ENCODE measurements around the gene CIART. TPM values are rescaled to one million over a fixed set of nuclear protein-coding genes. Genes with fewer than 3 reads are reported as not detected.

Gene CIART
- total RNA-seq, 1 experiment from 2014 or later: 3.4 TPM

- Histone ChIP-seq H3K27me3 (ENCODE audit: control insufficient read depth, insufficient read depth, low read length) (no peaks in the 10 kb centered on the region), H3K4me1 (ENCODE audit: control insufficient read depth, insufficient read depth, low read length) (peaks cover 17% of the 10 kb centered on the region), H3K36me3 (ENCODE audit: control insufficient read depth, insufficient read depth, low read length) (peaks cover 8% of the 10 kb centered on the region; the same call in 1 of the 2 replicates), H3K4me3 (ENCODE audit: low read depth in 2 of 2, low read length in 2 of 2) (peak overlapping the region; percentile 78 to 90), H3K9me3 (ENCODE audit: control insufficient read depth, insufficient read depth, low read depth, low read length) (no peaks in the 10 kb centered on the region), H3K27ac (ENCODE audit: low read length) (peak overlapping the region; percentile 92)
- no peak for TF ChIP-seq POLR2AphosphoS5 (IDR thresholded peaks at IDR 0.05; ENCODE audit: low read depth, low read length)
- TF ChIP-seq CTCF (IDR thresholded peaks at IDR 0.05): no peak
- TF ChIP-seq SIN3A (IDR thresholded peaks at IDR 0.05; ENCODE audit: borderline replicate concordance, insufficient read depth, low read depth, low read length): no peak
- no peak for TF ChIP-seq REST (IDR thresholded peaks at IDR 0.05; ENCODE audit: insufficient read depth in 1 of 2, low read depth in 2 of 2, low read length in 1 of 2)
- TF ChIP-seq TCF7L2 (IDR thresholded peaks at IDR 0.05; ENCODE audit: low read depth, low read length): no peak
- no peak for ATAC-seq
- DNase-seq (ENCODE audit: low read depth, low spot score): no peak
- ChIA-PET CTCF (no interaction called here), POLR2A (interaction anchor here (0.6 kb wide), 1 partner anchor 40 kb away, joined by 4 read pairs; no protein-coding TSS in a partner anchor)
- intact Hi-C loops (cut with micrococcal nuclease; ENCODE audit: unreplicated experiment): no loop called here
- no TSS peak for BruUV-seq (replicated peaks)
- in situ Hi-C loops (cut with HindIII; ENCODE audit: low pct_unique_long_range_greater_than_20kb, low sequenced_read_pairs): no loop called here
These were observed 48.1 kb upstream of the CIART start for GRCh38 chr1:150234309-150234565.

GRCh38 chr1:150234566-150235293, 47.6 kb upstream of the CIART start:
- in situ Hi-C loops (cut with HindIII; ENCODE audit: low pct_unique_long_range_greater_than_20kb, low sequenced_read_pairs): no loop called here
- ATAC-seq: peak; percentile 84

More at GRCh38 chr1:150234566-150235293, 47.6 kb upstream of the CIART start:
- no peaks in the 10 kb centered on the region for H3K9me3 ChIP-seq (ENCODE audit: control insufficient read depth, insufficient read depth, low read depth, low read length)
- H3K4me3 ChIP-seq (ENCODE audit: low read depth in 2 of 2, low read length in 2 of 2): peak overlapping the region; percentile 78 to 90
- peaks cover 8% of the 10 kb centered on the region; the same call in 1 of the 2 replicates for H3K36me3 ChIP-seq (ENCODE audit: control insufficient read depth, insufficient read depth, low read length)
- H3K27me3 ChIP-seq (ENCODE audit: control insufficient read depth, insufficient read depth, low read length): no peaks in the 10 kb centered on the region
- DNase-seq (ENCODE audit: low read depth, low spot score): peak; percentile 56
- CTCF ChIA-PET: no interaction called here
- BruUV-seq (replicated peaks): TSS peak; percentile 99
- TF ChIP-seq REST (IDR thresholded peaks at IDR 0.05; ENCODE audit: insufficient read depth in 1 of 2, low read depth in 2 of 2, low read length in 1 of 2): no peak
- no peak for TF ChIP-seq SIN3A (IDR thresholded peaks at IDR 0.05; ENCODE audit: borderline replicate concordance, insufficient read depth, low read depth, low read length)
- peak; percentile 75 for TF ChIP-seq POLR2AphosphoS5 (IDR thresholded peaks at IDR 0.05; ENCODE audit: low read depth, low read length)
- no peak for TF ChIP-seq TCF7L2 (IDR thresholded peaks at IDR 0.05; ENCODE audit: low read depth, low read length)
- H3K4me1 ChIP-seq (ENCODE audit: control insufficient read depth, insufficient read depth, low read length): peaks cover 17% of the 10 kb centered on the region
- peak overlapping the region; percentile 92 for H3K27ac ChIP-seq (ENCODE audit: low read length)
- intact Hi-C loops (cut with micrococcal nuclease; ENCODE audit: unreplicated experiment): no loop called here
- POLR2A ChIA-PET: interaction anchor here (0.6 kb wide), 1 partner anchor 41 kb away, joined by 4 read pairs; no protein-coding TSS in a partner anchor

Data from Panc1 (cell line).